Neural progenitor cell (in vitro differentiated cells): ENCODE results near the gene PRR15L. TPM values are rescaled to one million over a fixed set of nuclear protein-coding genes. Genes with fewer than 3 reads are reported as not detected.

Experiments
- DNase-seq: peaks from one replicate; pipeline ENCODE4 v3.0.0-alpha.2; 2016; ENCODE audit warnings: low spot score
- H2AFZ ChIP-seq: fragments of 200-600 bp; sonication (generic); replicated peaks from 2 replicates; pipeline ENCODE4 v1.6.1; 2016; ENCODE audit warnings: antibody characterized with exemption
- H3F3A ChIP-seq: fragments of 200-600 bp; sonication (generic); 2 replicates; pipeline ENCODE4 v1.6.1; 2016; ENCODE audit warnings: antibody characterized with exemption, low read depth
- H3K27ac ChIP-seq: fragments of 200-600 bp; sonication (generic); 2 replicates; pipeline ENCODE4 v1.5.1; 2016; ENCODE audit warnings: mild to moderate bottlenecking
- H3K27me3 ChIP-seq: fragments of 200-600 bp; sonication (generic); 2 replicates; pipeline ENCODE4 v1.6.1; 2016; ENCODE audit warnings: mild to moderate bottlenecking, moderate library complexity
- H3K36me3 ChIP-seq: fragments of 200-600 bp; sonication (generic); 2 replicates; pipeline ENCODE4 v1.5.1; 2016
- H3K4me1 ChIP-seq: fragments of 200-600 bp; sonication (generic); 2 replicates; pipeline ENCODE4 v1.6.1; 2016; ENCODE audit warnings: mixed run types
- H3K4me2 ChIP-seq: fragments of 200-600 bp; sonication (generic); 2 replicates; pipeline ENCODE4 v1.6.1; 2016
- H3K4me3 ChIP-seq: fragments of 200-600 bp; sonication (generic); 2 replicates; pipeline ENCODE4 v1.5.1; 2016
- H3K79me2 ChIP-seq: fragments of 200-600 bp; sonication (generic); 2 replicates; pipeline ENCODE4 v1.6.1; 2016; ENCODE audit warnings: low read depth
- H3K9ac ChIP-seq: fragments of 200-600 bp; sonication (generic); 2 replicates; pipeline ENCODE4 v1.6.1; 2016
- H3K9me3 ChIP-seq: fragments of 200-600 bp; sonication (generic); 2 replicates; pipeline ENCODE4 v1.5.1; 2016; ENCODE audit warnings: low read depth
- H4K20me1 ChIP-seq: fragments of 200-600 bp; sonication (generic); 2 replicates; pipeline ENCODE4 v1.6.1; 2016; ENCODE audit warnings: low read depth
- H3K27ac Mint-ChIP-seq: 3 replicates; pipeline ENCODE4 v1.8.0; 2021; ENCODE audit warnings: mixed read lengths
- H3K27me3 Mint-ChIP-seq: 2 replicates; pipeline ENCODE4 v1.8.0; 2022; ENCODE audit warnings: low read depth, mild to moderate bottlenecking, inconsistent platforms, moderate library complexity, mixed read lengths; ENCODE audit not compliant: insufficient read depth
- H3K36me3 Mint-ChIP-seq: 3 replicates; pipeline ENCODE4 v1.8.0; 2021; ENCODE audit warnings: mixed read lengths
- H3K4me1 Mint-ChIP-seq: 3 replicates; pipeline ENCODE4 v1.8.0; 2021; ENCODE audit warnings: mixed read lengths
- H3K4me3 Mint-ChIP-seq: 3 replicates; pipeline ENCODE4 v1.8.0; 2021; ENCODE audit warnings: mild to moderate bottlenecking, moderate library complexity, mixed read lengths
- H3K9me3 Mint-ChIP-seq: 3 replicates; pipeline ENCODE4 v1.8.0; 2020; ENCODE audit warnings: mixed read lengths
- CTCF ChIP-seq: fragments of 200-600 bp; sonication (generic); IDR thresholded peaks from 2 replicates; pipeline ENCODE4 v1.5.1; 2017; ENCODE audit warnings: antibody characterized with exemption, mild to moderate bottlenecking
- EZH2 ChIP-seq: fragments of 200-600 bp; sonication (generic); IDR thresholded peaks from 2 replicates; pipeline ENCODE4 v1.6.1; 2017; ENCODE audit warnings: antibody characterized with exemption, mild to moderate bottlenecking, moderate library complexity
- EZH2phosphoT487 ChIP-seq: fragments of 200-600 bp; sonication (generic); IDR thresholded peaks from 2 replicates; pipeline ENCODE4 v1.6.1; 2017; ENCODE audit warnings: antibody characterized with exemption
- total RNA-seq: library from RNA; depleted of rRNA; stranded (reverse); fragments of >200 nt; gene quantifications from 2 replicates; pipeline ENCODE4 v1.2.3, GENCODE V29; 2015; ENCODE audit warnings: low replicate concordance

The PRR15L gene
- total RNA-seq, 1 donor from 2014 or later, result not detected

- no peaks in the 10 kb centered on the region for H3F3A ChIP-seq
- no peak overlapping the region for H2AFZ ChIP-seq
- Mint-ChIP-seq H3K4me1 (no peaks in the 10 kb centered on the region), H3K27ac (no peak overlapping the region), H3K9me3 (no peaks in the 10 kb centered on the region), H3K4me3 (no peak overlapping the region), H3K36me3 (peaks cover 15% of the 10 kb centered on the region), H3K27me3 (peaks cover 6% of the 10 kb centered on the region)
- no peak overlapping the region for H3K4me3 ChIP-seq
- no peaks in the 10 kb centered on the region for H4K20me1 ChIP-seq
- no peak overlapping the region for H3K9ac ChIP-seq
- H3K36me3 ChIP-seq, result no peaks in the 10 kb centered on the region
- H3K27ac ChIP-seq, result no peak overlapping the region
- H3K4me1 ChIP-seq, result no peaks in the 10 kb centered on the region
- no peaks in the 10 kb centered on the region for H3K9me3 ChIP-seq
- no peak overlapping the region for H3K4me2 ChIP-seq
- no peaks in the 10 kb centered on the region for H3K27me3 ChIP-seq
- TF ChIP-seq CTCF (no peak), EZH2 (no peak), EZH2phosphoT487 (no peak)
- peaks cover 5% of the 10 kb centered on the region for H3K79me2 ChIP-seq
- DNase-seq, result no peak
Measured at GRCh38 chr17:47914306-47914948, 43.3 kb downstream of the PRR15L start.

GRCh38 chr17:47913050-47913449, 44.6 kb downstream of the PRR15L start:
- H3K27ac ChIP-seq, result no peak overlapping the region
- no peaks in the 10 kb centered on the region for H3K4me1 ChIP-seq

GRCh38 chr17:47907932-47908562, 49.6 kb downstream of the PRR15L start:
- H3K9ac ChIP-seq, result no peak overlapping the region

More at GRCh38 chr17:47913050-47913449, 44.6 kb downstream of the PRR15L start:
- H3K9ac ChIP-seq, result no peak overlapping the region
- Mint-ChIP-seq H3K27me3 (peaks cover 8% of the 10 kb centered on the region), H3K4me1 (no peaks in the 10 kb centered on the region), H3K9me3 (no peaks in the 10 kb centered on the region), H3K27ac (no peak overlapping the region), H3K36me3 (peaks cover 17% of the 10 kb centered on the region), H3K4me3 (no peak overlapping the region)
- no peaks in the 10 kb centered on the region for H4K20me1 ChIP-seq
- no peaks in the 10 kb centered on the region for H3K9me3 ChIP-seq
- peaks cover 5% of the 10 kb centered on the region for H3K79me2 ChIP-seq
- TF ChIP-seq EZH2phosphoT487 (no peak), CTCF (no peak), EZH2 (no peak)
- no peak for DNase-seq
- H3K4me3 ChIP-seq, result no peak overlapping the region
- no peaks in the 10 kb centered on the region for H3F3A ChIP-seq
- H3K36me3 ChIP-seq, result no peaks in the 10 kb centered on the region
- H2AFZ ChIP-seq, result no peak overlapping the region
- H3K4me2 ChIP-seq, result no peak overlapping the region
- no peaks in the 10 kb centered on the region for H3K27me3 ChIP-seq

More at GRCh38 chr17:47907932-47908562, 49.6 kb downstream of the PRR15L start:
- Mint-ChIP-seq H3K27ac (no peak overlapping the region), H3K4me3 (no peak overlapping the region), H3K36me3 (peaks cover 10% of the 10 kb centered on the region), H3K9me3 (no peaks in the 10 kb centered on the region), H3K27me3 (peaks cover 8% of the 10 kb centered on the region), H3K4me1 (no peaks in the 10 kb centered on the region)
- no peak for DNase-seq
- H3K36me3 ChIP-seq, result no peaks in the 10 kb centered on the region
- peaks cover 18% of the 10 kb centered on the region for H3K79me2 ChIP-seq
- no peaks in the 10 kb centered on the region for H3K27me3 ChIP-seq
- no peak overlapping the region for H3K4me3 ChIP-seq
- peaks cover 10% of the 10 kb centered on the region for H4K20me1 ChIP-seq
- no peak overlapping the region for H3K27ac ChIP-seq
- peaks cover 12% of the 10 kb centered on the region for H3K4me1 ChIP-seq
- no peak overlapping the region for H3K4me2 ChIP-seq
- H3F3A ChIP-seq, result peaks cover 9% of the 10 kb centered on the region
- H3K9me3 ChIP-seq, result no peaks in the 10 kb centered on the region
- H2AFZ ChIP-seq, result no peak overlapping the region
- TF ChIP-seq EZH2 (no peak), CTCF (no peak), EZH2phosphoT487 (no peak)
